HepG2 (cell line): ENCODE results near the gene MXRA7.

ENCODE experiments used
- POLR2A ChIP-seq, 2 experiments: IDR thresholded peaks; 2 replicates each; pipeline ENCODE4 v1.6.1; 2011; ENCODE audit warnings: low read depth in 2 of 2, low read length in 2 of 2, mild to moderate bottlenecking in 1 of 2, moderate library complexity in 1 of 2; ENCODE audit not compliant: insufficient read depth in 1 of 2
- TF ChIP-seq, protein P1 (sequence below): sonication (generic); formaldehyde crosslinking; IDR thresholded peaks from 2 replicates; pipeline ENCODE4 v1.4.0; 2020; ENCODE audit warnings: missing genetic modification reagents; ENCODE audit errors: not compliant biosample characterization

DNA sequence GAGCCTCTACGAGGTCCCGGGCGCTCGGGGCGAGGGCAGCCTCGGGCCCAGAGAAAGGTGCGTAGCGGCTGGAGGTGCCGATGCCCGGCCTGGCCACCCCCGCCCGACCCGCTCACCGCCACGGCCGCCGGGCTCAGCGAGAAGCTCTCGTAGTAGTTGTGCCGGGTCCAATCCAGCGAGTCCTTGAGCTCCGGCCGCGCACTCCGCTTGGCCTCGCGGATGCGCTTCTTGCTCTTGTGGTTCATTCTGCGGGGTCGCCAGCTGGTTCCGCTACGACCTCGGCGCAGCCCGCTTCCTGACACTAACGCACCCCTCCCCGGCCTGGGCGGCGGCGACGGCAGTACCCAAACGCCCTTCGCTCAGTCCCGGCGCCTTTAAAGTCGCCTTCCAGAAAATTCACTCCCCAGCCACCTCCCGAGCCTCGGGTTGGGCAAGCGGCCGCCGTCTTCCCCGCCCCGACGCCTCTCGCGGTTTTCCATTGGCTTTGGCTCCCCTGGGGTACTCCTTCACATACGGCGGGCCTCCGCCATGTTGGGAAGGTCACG, 15.5 kb upstream of the MXRA7 start, which contains the start of gene JMJD6:
- TF ChIP-seq, protein P1, sequence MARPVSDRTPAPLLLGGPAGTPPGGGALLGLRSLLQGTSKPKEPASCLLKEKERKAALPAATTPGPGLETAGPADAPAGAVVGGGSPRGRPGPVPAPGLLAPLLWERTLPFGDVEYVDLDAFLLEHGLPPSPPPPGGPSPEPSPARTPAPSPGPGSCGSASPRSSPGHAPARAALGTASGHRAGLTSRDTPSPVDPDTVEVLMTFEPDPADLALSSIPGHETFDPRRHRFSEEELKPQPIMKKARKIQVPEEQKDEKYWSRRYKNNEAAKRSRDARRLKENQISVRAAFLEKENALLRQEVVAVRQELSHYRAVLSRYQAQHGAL (CRISPR knock-in tag), result no peak
- TF ChIP-seq POLR2A (IDR thresholded peaks at IDR 0.05; ENCODE audit: insufficient read depth in 1 of 2, low read depth in 2 of 2, low read length in 2 of 2), result peak in 1 of 2 experiments; percentile 75; a peak in 3 of 4 replicates
